ENCODE measurements around the gene PLTP.

The PLTP gene

DNA sequence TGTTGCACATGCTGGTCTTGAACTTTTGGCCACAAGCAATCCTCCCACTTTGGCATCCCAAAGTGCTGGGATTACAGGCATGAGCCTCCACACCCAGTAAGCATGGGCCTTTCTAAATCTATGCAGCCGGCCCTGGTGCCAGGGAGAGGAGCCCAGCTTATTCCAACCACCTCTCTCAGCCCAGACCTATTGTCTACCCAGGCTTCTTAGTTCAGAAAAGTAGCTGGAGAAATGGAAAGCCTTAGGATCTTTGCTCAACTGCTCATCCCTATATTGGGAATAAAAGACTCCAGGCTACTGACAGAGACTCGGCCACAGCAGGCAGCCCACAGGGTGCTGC, 14.7 kb upstream of the PLTP start:
- TF ChIP-seq POLR2A (IDR thresholded peaks at IDR 0.05; ENCODE audit: low read depth, low read length) (no peak), POLR2AphosphoS5 (IDR thresholded peaks at IDR 0.05; ENCODE audit: low read depth, low read length) (no peak), TAF1 (IDR thresholded peaks at IDR 0.05; ENCODE audit: borderline replicate concordance, low read depth, low read length) (no peak)
- no peak for FAIRE-seq
- DNase-seq (ENCODE audit: insufficient read length), result no peak

DNA sequence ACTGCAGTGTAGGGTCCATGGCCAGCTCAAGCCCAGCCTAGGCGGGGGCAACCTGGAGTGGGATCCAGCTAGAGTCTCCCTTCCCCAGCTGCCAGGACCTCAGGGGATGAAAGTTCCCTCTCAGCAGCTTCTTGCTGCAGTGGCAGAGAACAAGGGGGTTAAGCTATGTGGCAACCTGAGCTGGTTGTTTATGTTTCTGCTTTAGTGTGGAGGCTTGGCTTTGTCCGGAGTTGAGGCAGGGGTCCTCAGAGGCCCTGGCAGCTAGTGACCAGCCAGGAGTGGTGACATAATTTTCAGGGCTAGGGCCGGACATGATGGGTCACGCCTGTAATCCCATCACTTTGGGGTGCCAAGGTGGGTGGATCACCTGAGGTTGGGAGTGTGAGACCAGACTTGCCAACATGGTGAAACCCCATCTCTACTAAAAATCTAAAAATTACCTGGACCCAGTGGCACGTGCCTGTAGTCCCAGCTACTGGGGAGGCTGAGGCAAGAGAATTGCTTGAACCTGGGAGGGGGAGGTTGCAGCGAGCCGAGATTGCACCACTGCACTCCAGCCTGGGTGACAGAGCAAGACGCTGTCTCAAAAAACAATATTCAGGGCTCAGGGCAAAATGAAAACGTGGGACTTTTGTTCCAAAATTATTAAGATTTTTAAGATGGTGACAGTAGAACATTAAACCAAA, 14.0 kb upstream of the PLTP start:
- DNase-seq (ENCODE audit: insufficient read length) (no peak), FAIRE-seq (no peak)
- TF ChIP-seq TAF1 (IDR thresholded peaks at IDR 0.05; ENCODE audit: borderline replicate concordance, low read depth, low read length) (no peak), POLR2A (IDR thresholded peaks at IDR 0.05; ENCODE audit: low read depth, low read length) (no peak), POLR2AphosphoS5 (IDR thresholded peaks at IDR 0.05; ENCODE audit: low read depth, low read length) (no peak)

- no peak for DNase-seq (ENCODE audit: insufficient read length)
- FAIRE-seq, result no peak
- TF ChIP-seq POLR2AphosphoS5 (IDR thresholded peaks at IDR 0.05; ENCODE audit: low read depth, low read length) (no peak), TAF1 (IDR thresholded peaks at IDR 0.05; ENCODE audit: borderline replicate concordance, low read depth, low read length) (no peak), POLR2A (IDR thresholded peaks at IDR 0.05; ENCODE audit: low read depth, low read length) (no peak)
Observed at GRCh38 chr20:45924391-45925261, 12.7 kb upstream of the PLTP start.

DNA sequence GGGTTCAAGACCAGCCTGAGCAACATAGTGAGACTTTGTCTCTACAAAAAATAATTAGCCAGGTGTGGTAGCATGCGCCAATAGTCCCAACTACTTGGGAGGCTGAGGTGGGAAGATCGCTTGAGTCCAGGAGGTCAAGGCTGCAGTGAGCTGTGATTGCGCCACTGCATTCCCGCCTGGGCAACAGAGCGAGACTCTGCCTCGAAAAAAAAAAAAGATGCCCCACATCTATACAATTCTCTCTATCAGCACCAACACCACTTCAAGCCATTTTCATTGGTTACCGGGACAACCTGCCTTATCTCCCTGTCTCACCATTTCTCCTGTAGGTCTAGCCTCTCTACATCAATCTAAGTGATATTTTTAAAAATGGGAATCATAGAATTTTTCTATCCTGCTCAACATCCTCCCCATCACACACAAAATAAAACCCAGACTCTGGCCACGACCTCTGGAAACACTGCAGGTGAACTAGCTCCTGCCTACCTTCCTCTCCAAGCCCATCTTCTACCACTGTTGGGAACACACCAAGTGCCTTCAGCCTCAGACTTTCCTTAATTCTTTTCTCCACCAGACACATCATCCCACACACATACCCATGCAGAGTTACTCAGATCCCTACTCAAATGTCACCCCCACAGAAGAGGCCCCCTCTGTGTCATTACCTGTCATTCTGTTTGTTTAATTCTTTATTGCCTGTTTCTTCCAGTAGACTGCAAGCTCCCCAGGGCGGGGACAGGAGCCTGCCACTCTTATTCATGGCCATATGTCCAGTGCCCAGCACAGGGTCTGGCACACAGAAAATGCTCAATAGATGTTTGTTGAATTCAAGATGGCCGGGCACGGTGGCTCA, 9.6 kb upstream of the PLTP start:
- TF ChIP-seq TAF1 (IDR thresholded peaks at IDR 0.05; ENCODE audit: borderline replicate concordance, low read depth, low read length), result no peak
- TF ChIP-seq POLR2AphosphoS5 (IDR thresholded peaks at IDR 0.05; ENCODE audit: low read depth, low read length), result no peak
- no peak for TF ChIP-seq POLR2A (IDR thresholded peaks at IDR 0.05; ENCODE audit: low read depth, low read length)
- DNase-seq (ENCODE audit: insufficient read length) (no peak), FAIRE-seq (no peak)

DNA sequence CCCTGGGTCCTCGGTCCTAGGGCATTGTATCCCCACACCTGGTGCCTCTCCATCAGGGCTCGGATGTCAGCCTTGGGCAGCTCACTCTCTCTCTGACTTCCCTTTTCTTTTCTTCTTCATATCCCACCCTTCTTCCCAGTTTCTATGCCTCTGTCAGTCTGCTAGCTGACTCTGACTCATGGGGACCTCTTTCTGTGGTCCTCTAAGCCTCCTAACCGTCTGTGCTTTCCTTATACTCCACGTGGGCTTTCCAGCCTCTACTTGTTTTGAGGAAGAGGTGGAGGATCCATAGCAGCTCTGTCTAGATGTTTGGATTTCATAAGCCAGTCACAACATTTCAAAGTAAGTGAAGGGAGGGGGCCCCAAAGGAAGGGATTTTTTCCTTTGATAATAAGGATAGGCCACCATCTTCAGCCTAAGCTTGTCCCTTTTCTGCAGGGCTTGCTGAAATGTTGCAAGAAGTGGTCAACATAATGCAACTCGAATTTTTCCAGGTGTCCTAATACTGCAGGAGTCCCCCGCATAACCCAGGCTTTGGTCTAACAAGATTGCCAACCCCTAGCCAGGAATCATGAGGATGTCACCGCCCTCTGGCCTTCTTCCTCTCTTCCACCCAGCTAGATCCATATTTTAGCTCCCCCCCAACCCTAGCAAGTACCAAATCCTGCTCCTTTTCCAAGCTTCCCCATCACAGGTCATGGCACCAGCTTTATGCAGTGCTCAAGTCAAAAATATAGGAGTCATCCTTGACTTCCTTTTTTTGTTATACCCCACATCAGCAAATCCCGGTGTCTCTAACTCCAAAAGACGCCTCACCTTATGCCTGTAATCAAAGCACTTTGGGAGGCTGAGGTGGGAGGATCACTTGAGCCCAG, 8.7 kb upstream of the PLTP start:
- DNase-seq (ENCODE audit: insufficient read length) (no peak), FAIRE-seq (no peak)
- TF ChIP-seq POLR2AphosphoS5 (IDR thresholded peaks at IDR 0.05; ENCODE audit: low read depth, low read length) (no peak), TAF1 (IDR thresholded peaks at IDR 0.05; ENCODE audit: borderline replicate concordance, low read depth, low read length) (no peak), POLR2A (IDR thresholded peaks at IDR 0.05; ENCODE audit: low read depth, low read length) (no peak)

GRCh38 chr20:45919542-45920399, 7.8 kb upstream of the PLTP start:
- TF ChIP-seq POLR2A (IDR thresholded peaks at IDR 0.05; ENCODE audit: low read depth, low read length) (no peak), TAF1 (IDR thresholded peaks at IDR 0.05; ENCODE audit: borderline replicate concordance, low read depth, low read length) (no peak), POLR2AphosphoS5 (IDR thresholded peaks at IDR 0.05; ENCODE audit: low read depth, low read length) (no peak)
- no peak for FAIRE-seq
- no peak for DNase-seq (ENCODE audit: insufficient read length)

DNA sequence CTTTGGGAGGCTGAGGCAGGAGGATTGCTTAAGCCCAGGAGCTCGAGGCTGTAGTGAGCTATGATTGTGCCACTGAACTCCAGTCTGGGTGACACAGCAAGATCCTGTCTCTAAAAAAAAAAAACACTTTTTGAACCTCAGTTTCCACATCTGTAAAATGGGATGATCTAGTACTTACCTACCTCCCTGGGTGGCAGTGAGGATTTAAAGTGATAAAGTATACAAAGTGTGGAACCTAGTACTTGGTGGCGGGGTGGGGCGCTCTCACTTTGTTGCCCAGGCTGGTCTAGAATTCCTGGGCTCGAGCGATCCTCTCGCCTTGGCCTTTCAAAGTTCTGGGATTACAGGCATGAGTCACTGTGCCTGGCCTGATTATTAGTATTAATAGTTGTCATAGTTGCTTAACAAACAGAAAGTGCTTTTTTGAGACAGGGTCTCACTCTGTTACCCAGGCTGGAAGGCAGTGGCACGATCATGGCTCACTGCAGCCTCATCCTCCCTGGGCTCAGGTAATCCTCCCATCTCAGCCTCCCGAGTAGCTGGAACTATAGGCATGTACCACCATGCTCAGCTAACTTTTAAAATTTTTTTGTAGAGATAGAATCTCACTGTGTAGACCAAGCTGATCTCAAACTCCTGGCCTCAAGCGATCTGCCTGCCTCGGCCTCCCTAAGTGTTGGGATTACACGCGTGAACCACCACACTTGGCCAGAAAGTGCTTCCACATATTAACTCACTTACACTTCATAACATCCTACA, 7.0 kb upstream of the PLTP start:
- FAIRE-seq, result no peak
- TF ChIP-seq POLR2AphosphoS5 (IDR thresholded peaks at IDR 0.05; ENCODE audit: low read depth, low read length) (no peak), POLR2A (IDR thresholded peaks at IDR 0.05; ENCODE audit: low read depth, low read length) (no peak), TAF1 (IDR thresholded peaks at IDR 0.05; ENCODE audit: borderline replicate concordance, low read depth, low read length) (no peak)
- no peak for DNase-seq (ENCODE audit: insufficient read length)

- no peak for DNase-seq (ENCODE audit: insufficient read length)
- FAIRE-seq, result no peak
- TF ChIP-seq POLR2A (IDR thresholded peaks at IDR 0.05; ENCODE audit: low read depth, low read length) (no peak), TAF1 (IDR thresholded peaks at IDR 0.05; ENCODE audit: borderline replicate concordance, low read depth, low read length) (no peak), POLR2AphosphoS5 (IDR thresholded peaks at IDR 0.05; ENCODE audit: low read depth, low read length) (no peak)
Observed at GRCh38 chr20:45918182-45918737, 6.3 kb upstream of the PLTP start.

DNA sequence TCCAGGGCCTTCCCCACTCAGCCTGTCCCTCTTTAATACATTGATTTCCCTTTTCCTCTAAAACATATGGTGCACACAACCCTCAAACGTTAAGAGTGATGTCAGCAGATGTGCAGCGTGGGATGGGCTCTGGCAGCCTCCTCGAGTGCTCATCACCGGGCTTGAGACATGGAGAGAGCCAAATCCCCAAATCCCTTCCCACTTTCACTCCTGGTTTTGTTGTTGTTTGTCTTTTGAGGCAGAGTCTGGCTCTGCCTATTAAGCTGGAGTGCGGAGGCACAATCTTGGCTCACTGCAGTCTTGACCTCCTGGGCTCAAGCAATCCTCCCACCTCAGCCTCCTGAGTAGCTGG, 5.8 kb upstream of the PLTP start:
- no peak for FAIRE-seq
- TF ChIP-seq POLR2AphosphoS5 (IDR thresholded peaks at IDR 0.05; ENCODE audit: low read depth, low read length) (no peak), POLR2A (IDR thresholded peaks at IDR 0.05; ENCODE audit: low read depth, low read length) (no peak), TAF1 (IDR thresholded peaks at IDR 0.05; ENCODE audit: borderline replicate concordance, low read depth, low read length) (no peak)
- DNase-seq (ENCODE audit: insufficient read length), result no peak
